ENCODE results near the gene EPB41L4B.
"Not testable (repeated sequence)": the region's sequence is repeated elsewhere in the genome, so short reads cannot be mapped to it uniquely, and the experiment has no call there.

Gene EPB41L4B

GRCh38 chr9:109156708-109157107 is 164.2 kb downstream of the EPB41L4B start:
- no peak for DNase-seq

GRCh38 chr9:109150925-109151545 is 169.8 kb downstream of the EPB41L4B start:
- no peak for DNase-seq

GRCh38 chr9:109149722-109150121 is 171.1 kb downstream of the EPB41L4B start:
- DNase-seq = no peak

- no peak for DNase-seq
Observed at GRCh38 chr9:109149089-109149488, 171.8 kb downstream of the EPB41L4B start.

GRCh38 chr9:109145051-109145450 is 175.8 kb downstream of the EPB41L4B start:
- DNase-seq = no peak

GRCh38 chr9:109143881-109144562 is 176.8 kb downstream of the EPB41L4B start:
- peak; percentile 70 for DNase-seq

- no peak for DNase-seq
Observed at GRCh38 chr9:109141375-109141774, 179.5 kb downstream of the EPB41L4B start.

- DNase-seq = no peak
Observed at GRCh38 chr9:109139851-109140250, 181.0 kb downstream of the EPB41L4B start.

- DNase-seq = no peak
Observed at GRCh38 chr9:109138421-109138820, 182.4 kb downstream of the EPB41L4B start.

- DNase-seq = no peak
Observed at GRCh38 chr9:109134167-109134578, 186.7 kb downstream of the EPB41L4B start.

GRCh38 chr9:109133533-109133932 is 187.3 kb downstream of the EPB41L4B start:
- DNase-seq = no peak

- no peak for DNase-seq
Observed at GRCh38 chr9:109132567-109133021, 188.3 kb downstream of the EPB41L4B start.

- DNase-seq = no peak
Observed at GRCh38 chr9:109129470-109130197, 191.2 kb downstream of the EPB41L4B start.

GRCh38 chr9:109126671-109127070 is 194.2 kb downstream of the EPB41L4B start:
- not testable (repeated sequence) for DNase-seq

- no peak for DNase-seq
Observed at GRCh38 chr9:109124121-109124520, 196.7 kb downstream of the EPB41L4B start.

GRCh38 chr9:109122726-109123621 is 197.9 kb downstream of the EPB41L4B start:
- DNase-seq = no peak

Data from HCEC 1CT (cell line).